SH-SY5Y (cell line): ENCODE measurements around the gene SHISA6.

Experiments used
- GATA2 ChIP-seq: IDR thresholded peaks from 2 replicates; pipeline ENCODE4 v1.6.1; 2011; ENCODE audit warnings: mild to moderate bottlenecking, low read depth, low read length
- GATA3 ChIP-seq: IDR thresholded peaks from 2 replicates; pipeline ENCODE4 v1.6.1; 2011; ENCODE audit warnings: low read depth, mild to moderate bottlenecking, low read length, moderate library complexity

- TF ChIP-seq GATA2 (no peak), GATA3 (no peak)
These were observed 31.1 kb upstream of the SHISA6 start for GRCh38 chr17:11209906-11210305.
